HS-5 (cell line): Measurements from ENCODE around the gene TRPT1.

Experiments used
- DNase-seq: peaks from one replicate; pipeline ENCODE4 v3.0.0-alpha.2; 2012; ENCODE audit warnings: low read depth

TRPT1 gene, protein sequence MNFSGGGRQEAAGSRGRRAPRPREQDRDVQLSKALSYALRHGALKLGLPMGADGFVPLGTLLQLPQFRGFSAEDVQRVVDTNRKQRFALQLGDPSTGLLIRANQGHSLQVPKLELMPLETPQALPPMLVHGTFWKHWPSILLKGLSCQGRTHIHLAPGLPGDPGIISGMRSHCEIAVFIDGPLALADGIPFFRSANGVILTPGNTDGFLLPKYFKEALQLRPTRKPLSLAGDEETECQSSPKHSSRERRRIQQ

DNA sequence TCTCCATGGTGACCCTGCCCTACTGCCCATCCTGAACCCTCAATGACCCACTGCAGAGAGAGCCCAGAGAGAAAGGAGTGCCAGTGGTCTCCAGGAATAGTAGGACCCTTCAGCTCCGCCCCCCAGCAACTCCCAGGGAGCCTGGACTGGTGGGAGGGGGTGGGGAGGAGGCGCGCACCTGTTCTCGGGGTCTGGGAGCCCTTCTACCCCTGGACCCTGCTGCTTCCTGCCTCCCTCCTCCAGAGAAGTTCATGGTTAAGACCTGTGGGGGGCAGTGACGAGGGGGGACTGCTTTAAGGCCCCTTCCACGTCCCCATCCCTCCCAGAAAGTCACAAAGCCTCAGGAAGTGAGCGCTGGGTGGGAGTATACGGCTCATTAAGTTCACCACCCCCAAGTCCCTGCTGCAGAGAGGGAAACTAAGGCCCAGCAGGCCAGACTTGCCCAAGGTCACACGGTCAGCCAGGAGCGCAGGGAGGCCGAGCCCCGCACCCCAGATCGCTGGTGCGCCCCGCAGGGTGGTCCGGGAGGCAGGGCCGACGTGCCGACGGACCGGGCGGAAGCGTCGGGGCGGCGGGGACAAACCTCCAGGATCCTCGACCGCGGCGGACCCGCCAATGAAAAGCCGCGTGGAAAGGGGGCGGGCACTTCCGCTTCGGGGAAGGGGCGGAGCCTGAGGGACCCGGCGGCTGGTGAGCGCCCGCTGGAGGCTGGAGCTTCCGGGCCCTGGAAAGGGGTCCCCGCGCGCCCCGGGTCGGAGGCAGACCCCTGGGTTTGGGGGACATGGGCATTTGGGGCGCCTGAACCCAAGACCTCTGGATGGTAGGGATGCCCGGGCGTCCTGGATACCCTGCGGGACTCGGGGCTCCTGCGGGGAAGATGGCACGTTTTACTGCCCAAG, at the start of gene TRPT1, which contains the start of gene NUDT22:
Gene TRPT1, minus strand, starts transcription at position 579 of the 899 bp plus-strand sequence. Its CDS starts 326 bp downstream, at position 253.
Gene NUDT22, plus strand, starts transcription at position 667 of the 899 bp plus-strand sequence. CDS start 379 bp downstream, outside the sequence.
- DNase-seq = no peak

DNA sequence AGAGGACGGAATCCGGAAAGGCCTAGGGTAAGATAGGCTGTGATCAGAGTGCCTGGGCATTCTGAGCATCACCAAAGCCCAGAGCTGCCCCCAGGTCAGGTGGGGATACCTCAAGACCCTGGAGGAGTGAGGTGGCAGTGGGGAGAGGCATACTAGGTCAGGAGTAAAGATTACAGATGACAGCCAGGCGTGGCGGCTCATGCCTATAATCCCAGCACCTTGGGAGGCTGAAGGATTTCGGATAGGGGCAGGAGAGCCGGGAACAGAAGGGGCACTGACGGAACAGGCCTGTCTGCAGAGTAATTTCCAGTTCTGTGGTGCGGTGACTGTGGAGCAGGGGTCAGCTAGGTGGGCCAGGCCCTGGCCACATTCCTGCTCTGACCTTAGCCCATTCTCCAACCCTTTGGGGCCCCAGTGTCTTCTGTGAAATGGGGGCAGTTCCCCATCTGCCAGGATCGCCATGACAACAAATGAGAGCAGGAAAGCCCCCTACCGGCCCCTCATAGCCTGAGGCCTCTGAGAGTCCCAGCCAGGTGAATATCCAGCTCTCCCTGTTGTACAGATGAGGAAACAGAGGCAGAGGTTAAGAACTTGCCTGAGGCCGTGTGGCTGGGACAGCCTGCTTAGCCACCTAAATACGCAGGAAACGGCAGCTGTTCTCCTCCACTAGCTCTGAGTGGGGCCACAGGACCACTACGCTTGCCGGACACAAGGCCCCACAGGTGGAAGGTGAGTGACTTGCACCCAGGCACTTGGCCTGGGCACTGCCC, 49.2 kb upstream of the TRPT1 start:
- no peak for DNase-seq

DNA sequence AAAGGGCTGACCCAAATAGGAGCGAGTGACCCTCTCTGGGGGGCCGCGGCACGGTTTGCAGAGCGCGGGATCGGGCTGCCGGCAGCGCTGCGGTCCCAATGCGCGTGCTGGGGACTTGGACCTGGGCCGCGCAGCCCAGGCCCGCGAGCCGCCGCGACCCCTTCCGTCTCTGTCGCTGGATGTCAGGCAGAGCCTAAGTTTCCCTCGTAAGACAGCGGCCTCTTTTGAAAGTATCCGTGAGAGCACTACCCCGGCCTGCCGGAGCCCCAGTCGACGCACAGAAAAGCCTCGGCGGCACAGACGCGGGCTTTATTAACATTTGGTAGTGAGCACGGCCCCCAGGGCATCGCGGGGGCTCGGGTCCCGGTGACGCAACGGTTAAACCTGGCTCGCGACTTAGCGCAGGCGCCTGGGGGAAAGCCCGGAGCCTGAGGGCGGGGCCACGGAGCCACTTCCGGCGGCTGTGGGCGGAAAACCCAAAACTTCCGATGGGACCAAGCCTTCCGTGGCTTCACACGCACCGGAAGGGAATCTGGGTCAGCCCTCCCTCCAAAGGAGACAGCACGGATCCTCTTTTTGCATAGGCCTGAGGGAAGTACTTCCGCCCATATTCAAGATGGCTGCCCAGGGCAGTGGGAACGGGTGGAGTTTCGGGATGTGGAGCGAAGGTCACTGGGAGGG, 43.7 kb upstream of the TRPT1 start:
- DNase-seq = peak; percentile 99

DNA sequence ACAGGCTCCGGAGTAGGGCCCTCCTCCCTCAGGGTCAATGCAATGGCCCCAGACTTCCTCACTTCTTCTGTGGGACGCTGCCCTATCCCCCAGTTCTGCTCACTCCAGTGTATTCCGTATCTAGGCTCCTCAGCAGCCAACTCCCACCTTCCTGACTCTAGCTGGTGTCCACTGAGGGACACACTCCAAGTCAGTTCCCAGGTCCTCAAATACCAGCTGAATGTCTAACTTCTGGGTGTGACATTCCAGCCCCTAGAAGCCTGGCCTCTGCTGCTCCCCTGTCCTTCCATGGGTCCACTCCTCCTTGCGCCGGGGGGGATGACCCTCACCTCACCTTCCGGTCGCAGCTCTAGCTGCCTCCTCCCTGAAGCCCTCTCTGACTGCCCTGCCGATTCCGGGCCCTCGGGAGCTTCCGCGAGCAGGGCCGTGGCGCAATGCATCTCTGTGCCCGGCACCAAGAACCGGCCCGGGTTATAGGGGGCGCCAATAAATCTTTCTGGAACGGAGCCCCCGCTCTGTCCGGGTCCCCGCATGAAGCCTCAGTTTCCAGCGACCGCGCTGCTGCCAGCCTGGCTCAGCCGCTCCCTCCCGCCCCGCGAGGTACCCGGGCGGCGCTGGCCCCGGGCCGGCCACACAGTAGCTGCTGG, 43.0 kb upstream of the TRPT1 start:
- DNase-seq = no peak

DNA sequence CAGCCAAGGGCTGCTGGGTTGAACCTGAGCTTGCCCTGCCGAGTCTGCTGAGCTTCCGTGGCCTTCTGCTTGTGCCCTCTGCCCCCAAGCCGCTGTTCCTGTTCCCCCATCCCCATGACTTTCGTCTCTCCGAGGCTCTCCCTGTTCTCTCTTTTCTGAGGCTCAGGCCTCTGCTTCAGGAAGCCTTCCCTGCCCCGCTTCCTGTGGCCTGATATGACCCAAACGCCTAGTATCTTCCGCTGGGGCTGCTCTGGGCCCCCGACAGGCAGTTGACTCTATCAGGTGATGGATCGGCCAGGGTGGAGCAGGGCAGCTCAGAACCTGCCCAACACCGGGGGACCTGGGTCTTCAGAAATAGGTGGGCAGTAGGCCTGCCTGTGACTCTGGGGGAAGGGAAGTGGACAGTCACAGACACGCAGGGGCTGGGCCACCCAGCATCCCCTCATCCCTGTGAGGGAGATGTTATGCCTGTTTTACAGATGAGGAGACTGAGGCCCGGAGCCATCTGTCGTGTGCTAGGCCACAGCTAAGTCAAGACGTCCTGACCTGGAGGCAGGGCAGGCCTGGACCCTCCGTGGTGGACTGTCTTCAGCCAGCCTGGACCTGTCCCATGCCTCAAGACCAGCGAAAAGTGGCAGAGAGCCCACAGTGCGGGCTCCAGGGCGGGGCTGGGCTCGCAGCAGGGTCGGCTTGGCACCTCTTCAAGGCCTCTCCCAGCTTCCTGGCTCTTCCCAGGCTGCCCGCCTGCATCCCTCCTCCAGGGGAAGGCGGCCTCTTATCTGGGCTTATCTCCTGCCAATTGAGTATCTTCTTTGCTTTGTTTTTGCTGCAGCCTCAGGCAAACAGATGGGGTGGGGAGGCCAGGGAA, 42.3 kb upstream of the TRPT1 start:
- DNase-seq = no peak

DNA sequence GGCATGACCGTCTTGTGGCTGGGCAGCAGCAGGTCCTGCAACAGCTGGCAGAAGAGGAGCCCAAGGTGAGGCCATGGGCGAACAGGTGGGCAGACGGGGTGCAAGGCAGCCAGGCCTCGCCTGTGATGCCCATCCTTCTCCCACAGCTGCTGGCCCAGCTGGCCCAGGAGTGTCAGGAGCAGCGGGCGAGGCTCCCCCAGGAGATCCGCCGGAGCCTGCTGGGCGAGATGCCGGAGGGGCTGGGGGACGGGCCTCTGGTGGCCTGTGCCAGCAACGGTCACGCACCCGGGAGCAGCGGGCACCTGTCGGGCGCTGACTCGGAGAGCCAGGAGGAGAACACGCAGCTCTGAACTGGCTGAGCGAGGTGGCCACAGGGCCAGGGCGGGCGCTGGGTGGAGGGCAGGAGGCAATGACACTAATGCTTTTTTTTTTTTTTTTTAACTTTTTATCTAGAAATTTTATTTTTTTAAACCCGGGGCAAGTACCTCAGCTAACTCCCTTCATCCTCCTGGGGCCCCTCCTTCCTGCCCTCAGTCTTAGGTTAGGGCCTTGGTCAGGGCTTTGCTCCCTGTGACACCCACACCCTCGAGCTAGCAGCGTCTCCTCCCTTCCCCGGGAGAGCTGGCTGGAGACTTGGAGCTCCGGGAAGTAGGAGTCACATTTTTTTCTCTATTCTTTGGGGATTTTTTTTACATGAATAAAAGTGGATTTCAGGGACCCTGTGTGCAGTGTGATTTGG, 41.4 kb upstream of the TRPT1 start:
- DNase-seq = no peak

DNA sequence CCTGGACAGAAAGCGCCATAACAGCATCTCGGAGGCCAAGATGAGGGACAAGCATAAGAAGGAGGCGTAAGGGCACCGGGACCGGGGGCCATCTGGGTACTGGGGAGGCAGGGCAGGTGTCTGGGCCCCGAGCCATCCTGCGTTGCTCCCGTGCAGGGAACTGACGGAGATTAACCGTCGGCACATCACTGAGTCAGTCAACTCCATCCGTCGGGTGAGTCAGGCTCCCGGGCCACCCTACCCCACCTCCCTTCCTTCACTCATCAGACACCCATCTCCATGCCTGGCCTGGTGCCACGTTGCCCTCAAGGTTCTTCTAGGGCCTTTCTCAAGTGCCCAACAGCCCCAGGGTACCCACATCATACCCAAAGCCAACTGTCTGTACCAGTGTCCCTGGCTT, 40.4 kb upstream of the TRPT1 start:
- no peak for DNase-seq

DNA sequence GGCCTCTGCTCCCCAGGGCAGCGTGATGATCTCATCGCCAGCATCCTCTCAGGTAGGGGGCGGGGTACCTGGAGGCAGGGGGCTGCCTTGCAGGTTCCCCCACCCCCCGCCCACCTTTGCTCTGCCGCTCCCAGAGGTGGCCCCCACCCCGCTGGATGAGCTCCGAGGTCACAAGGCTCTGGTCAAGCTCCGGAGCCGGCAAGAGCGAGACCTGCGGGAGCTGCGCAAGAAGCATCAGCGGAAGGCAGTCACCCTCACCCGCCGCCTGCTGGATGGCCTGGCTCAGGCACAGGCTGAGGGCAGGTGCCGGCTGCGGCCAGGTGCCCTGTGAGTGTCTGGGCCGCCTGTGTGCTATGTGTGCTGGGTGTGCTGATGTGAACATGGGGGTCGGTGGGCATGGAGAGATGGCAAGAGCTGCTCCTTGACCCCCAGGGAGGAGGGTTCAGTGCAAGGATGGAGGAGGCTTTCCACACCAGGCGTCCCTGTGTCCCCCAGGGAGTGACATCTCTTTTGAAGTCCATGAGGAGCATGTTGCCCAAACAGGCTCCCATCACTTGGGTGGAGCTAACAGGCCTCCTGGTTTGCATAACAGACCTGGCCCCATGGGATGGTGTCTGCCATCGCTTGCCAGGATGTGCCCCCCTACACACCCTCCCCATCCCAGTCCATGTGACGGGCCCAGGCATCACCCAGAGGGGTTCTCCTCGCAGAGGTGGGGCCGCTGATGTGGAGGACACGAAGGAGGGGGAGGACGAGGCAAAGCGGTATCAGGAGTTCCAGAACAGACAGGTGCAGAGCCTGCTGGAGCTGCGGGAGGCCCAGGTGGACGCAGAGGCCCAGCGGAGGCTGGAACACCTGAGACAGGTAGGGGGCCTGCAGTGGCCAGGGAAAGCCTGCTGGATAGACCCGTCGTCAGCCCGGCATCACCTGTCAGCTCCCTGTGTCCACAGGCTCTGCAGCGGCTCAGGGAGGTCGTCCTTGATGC, 39.5 kb upstream of the TRPT1 start:
- no peak for DNase-seq

DNA sequence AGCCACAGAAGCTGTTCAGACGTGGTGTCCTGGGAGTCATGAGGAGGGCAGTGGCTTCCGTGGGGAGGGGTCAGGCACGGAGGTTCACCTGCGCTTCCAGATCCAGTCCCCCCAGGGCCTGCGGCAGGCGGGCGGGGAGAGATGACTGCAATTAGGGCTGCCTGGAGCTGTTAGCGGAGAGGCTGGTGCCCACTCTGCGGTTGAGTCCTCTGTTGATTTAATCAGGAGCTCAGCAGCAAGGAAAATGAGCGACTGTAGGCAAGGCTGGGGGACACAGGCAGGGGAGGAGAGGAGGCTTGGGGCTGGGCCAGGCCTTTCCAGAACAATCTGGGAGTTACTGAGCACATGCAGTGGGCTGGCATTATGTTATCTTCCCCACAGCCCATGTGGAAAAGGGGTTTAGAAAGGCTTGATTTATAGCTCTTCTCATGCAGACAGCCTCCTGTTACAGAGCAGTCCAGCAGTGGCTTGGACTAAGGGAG, 38.4 kb upstream of the TRPT1 start:
- no peak for DNase-seq

DNA sequence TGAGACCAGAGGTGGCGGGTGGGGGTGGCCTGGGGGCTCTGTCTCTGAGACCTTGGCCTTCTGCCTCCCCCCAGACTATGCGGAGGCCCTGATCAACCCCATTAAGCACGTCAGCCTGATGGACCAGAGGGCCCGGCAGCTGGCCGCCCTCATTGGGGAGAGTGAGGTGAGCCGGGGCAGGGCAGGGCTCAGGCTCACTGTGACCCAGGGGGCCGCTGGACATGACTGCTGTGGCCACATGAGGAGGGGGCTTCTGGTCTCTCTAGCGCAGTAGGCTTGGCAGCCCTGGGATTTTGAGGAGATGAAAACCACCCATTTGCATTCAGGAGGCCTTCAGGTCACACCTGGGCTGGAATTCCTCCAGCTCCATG, 37.9 kb upstream of the TRPT1 start:
- DNase-seq = no peak

DNA sequence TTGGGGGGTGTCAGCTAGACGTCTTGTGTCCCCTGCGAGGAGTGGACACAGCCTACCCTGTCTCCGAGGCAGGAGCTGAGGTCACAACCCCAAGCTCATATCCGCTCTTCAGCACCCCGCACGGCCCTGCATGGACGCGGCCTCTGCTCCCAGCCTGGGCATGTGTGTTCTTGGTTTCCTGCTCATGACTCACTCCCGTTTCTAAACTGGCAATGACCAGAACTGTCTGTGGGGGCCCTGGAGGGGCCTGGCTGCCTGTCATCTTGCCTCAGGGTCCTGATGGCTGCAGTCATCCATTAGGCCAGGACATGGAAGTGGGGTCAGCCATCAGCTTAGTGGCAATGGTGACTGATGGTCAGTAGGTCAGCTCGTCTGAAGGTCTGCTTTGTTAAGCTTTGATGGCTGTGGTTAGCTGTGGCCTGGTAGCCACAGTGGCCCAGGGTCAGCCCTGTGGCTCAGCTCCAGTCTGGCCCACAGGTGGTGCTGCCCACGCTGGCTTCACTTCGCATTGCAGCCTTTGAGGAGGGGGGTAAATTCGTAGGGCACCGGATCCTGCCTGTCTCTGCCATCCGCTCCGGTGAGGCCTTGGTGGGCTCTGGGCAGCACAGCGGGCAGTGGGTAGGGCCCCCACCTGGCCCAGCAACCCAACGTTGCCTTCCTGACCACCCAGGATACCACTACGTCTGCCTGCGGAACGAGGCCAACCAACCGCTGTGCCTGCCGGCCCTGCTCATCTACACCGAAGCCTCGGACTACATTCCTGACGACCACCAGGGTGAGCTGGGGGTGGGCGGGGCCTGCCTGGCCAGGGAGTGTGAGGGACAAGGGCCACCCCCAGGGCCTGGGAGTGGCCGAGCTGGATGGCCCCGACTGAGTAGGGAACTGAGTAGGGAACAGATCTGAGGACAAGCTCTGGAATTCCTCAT, 37.3 kb upstream of the TRPT1 start:
- DNase-seq = no peak

DNA sequence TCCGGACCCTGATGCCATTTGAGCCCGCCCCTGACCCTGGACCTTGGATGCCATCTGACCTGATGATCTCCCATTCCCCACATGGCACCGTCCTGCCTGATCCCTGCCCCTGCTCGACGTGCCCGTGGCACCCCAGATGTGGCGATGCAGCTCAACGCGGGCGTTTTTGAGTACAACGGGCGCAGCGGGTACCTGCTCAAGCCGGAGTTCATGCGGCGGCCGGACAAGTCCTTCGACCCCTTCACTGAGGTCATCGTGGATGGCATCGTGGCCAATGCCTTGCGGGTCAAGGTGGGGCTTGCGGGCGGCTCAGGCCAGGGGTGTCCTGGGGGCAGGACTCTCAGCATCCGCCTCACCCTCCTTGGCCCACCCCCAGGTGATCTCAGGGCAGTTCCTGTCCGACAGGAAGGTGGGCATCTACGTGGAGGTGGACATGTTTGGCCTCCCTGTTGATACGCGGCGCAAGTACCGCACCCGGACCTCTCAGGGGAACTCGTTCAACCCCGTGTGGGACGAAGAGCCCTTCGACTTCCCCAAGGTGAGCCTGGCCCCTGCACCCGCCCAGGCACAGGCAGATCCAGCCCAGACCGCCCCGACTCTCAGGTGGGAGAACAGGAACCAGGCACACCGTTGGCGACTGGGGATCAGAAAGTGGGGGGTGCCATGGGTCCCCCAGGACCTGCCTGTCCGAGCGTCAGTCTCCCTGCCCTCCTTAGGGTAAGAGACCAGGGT, 36.5 kb upstream of the TRPT1 start:
- no peak for DNase-seq

DNA sequence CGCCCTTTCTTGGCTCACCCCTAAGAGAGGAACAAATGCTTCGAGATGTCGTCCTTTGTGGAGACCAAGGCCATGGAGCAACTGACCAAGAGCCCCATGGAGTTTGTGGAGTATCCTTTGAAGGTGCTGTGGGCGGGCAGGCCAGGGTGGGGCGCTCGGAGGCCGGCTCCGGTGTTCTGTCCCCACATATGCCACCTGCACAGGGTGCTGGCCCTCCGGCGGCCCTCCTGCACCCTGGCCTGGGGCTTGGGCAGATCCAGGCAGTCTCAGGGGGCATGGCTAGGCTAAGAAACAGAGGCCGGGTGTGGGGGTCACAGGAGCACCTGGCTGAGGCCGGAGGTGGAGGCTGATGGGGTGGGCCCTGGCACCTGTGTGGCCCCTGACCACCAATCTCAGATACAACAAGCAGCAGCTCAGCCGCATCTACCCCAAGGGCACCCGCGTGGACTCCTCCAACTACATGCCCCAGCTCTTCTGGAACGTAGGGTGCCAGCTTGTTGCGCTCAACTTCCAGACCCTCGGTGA, 35.6 kb upstream of the TRPT1 start:
- DNase-seq = no peak

DNA sequence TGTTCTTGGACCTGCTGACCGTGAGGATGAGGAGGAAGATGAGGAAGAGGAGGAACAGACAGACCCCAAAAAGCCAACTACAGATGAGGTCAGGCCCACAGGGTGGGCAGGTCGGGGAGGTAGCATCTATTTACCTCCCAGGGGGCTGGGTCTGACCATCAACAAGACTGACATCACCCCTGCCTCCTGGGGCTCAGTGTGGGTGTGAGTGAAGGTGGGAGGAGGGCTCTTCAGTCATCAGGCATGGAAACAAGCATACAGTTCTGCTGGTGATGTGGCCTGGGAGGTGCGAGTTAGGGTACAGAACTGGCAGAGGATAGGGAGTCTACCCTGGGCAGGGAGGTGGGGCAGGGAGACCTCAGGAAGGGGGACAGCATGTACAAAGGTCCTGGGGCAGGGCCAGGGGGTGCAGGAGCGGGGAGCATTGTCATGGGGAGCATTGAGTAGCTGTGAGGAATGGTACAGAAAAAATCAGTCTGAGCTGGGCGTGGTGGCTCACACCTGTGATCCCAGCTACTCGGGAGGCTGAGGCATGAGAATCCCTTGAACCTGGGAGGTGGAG, 34.2 kb upstream of the TRPT1 start:
- no peak for DNase-seq

DNA sequence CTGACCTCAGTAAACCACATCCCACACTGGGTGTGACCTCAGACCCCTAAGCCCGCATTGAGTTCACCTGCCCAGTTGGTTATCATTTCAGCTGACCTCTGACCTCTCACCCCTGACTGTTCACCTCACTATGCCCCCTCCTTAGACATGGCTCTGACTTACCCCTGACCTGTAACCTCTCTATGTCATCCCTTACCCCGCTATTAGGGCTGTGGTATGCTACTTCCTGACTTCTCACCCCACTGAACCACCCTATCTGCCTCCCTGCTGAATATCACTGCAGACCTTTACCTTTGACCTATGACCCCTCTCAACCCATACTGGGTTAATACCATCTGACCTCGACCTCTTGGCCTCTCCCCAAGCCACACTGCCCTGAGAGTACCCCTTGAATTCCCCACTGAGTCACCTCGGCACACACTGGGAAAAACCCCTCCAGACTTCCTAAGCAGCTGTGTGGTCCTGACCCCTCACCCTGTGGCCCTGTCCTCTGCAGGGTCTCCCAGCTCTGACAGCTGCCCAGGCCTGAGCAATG, 33.6 kb upstream of the TRPT1 start:
- no peak for DNase-seq
